ENCODE results near the gene UFL1. TPM values are rescaled to one million over a fixed set of nuclear protein-coding genes. Genes with fewer than 3 reads are reported as not detected.

The UFL1 gene
- total and polyA plus RNA-seq, 2 of the 4 experiments (the other 2 are of a cell fraction), result 8.2 to 19.2 TPM

GRCh38 chr6:96582021-96582420, 60.4 kb downstream of the UFL1 start:
- Histone ChIP-seq H3K4ac (ENCODE audit: low read depth, low read length) (no peak overlapping the region), H3K56ac (ENCODE audit: extremely low read depth, insufficient read depth, low read length) (no peak overlapping the region), H2BK15ac (ENCODE audit: low read depth, low read length) (no peak overlapping the region), H3K9me3 (ENCODE audit: control insufficient read depth, insufficient read depth, low read length) (no peaks in the 10 kb centered on the region), H3K9me1 (ENCODE audit: insufficient read depth, low read length) (no peaks in the 10 kb centered on the region), H2BK5ac (ENCODE audit: low read depth, low read length, poor library complexity, severe bottlenecking) (no peak overlapping the region), H4K20me1 (ENCODE audit: insufficient read depth, low read length) (no peaks in the 10 kb centered on the region), H4K5ac (ENCODE audit: low read depth, low read length) (no peak overlapping the region), H3K4me3 (ENCODE audit: insufficient read depth, low read depth, low read length) (no peak overlapping the region), H3K4me2 (ENCODE audit: low read depth, low read length) (no peak overlapping the region), H3K18ac (ENCODE audit: low read depth, low read length) (no peak overlapping the region), H3K27me3 (ENCODE audit: control insufficient read depth, insufficient read depth, low read length) (no peaks in the 10 kb centered on the region), H2AFZ (replicated peaks; ENCODE audit: low read length, poor library complexity) (no peak overlapping the region), H3K4me1 (ENCODE audit: control insufficient read depth, insufficient read depth, low read length) (no peaks in the 10 kb centered on the region), H4K8ac (ENCODE audit: low read depth in 2 of 2, low read length in 2 of 2) (no peak overlapping the region), H2AK9ac (replicated peaks; ENCODE audit: low read depth, low read length, poor library complexity) (no peak overlapping the region), H2AK5ac (ENCODE audit: low read depth, low read length) (no peak overlapping the region), H3K23ac (ENCODE audit: low read depth, low read length) (no peak overlapping the region), H3K14ac (replicated peaks; ENCODE audit: low read depth, low read length) (no peak overlapping the region), H3K27ac (ENCODE audit: insufficient read depth, low read length) (no peak overlapping the region), H4K91ac (ENCODE audit: insufficient read depth, low read depth, low read length) (no peak overlapping the region), H2BK20ac (ENCODE audit: low read depth, low read length) (no peak overlapping the region), H3K36me3 (ENCODE audit: control insufficient read depth, insufficient read depth, low read length) (no peaks in the 10 kb centered on the region), H3K79me1 (ENCODE audit: low read depth in 1 of 2, low read length in 2 of 2) (no peaks in the 10 kb centered on the region), H2BK120ac (ENCODE audit: low read depth, low read length) (no peak overlapping the region), H3K9ac (ENCODE audit: low read depth, low read length) (no peak overlapping the region)
- ChIA-PET POLR2A (ENCODE audit: unreplicated experiment) (no interaction called here), CTCF (no interaction called here)
- BruUV-seq (replicated peaks), result no TSS peak
- DNase-seq (no peak), ATAC-seq (ENCODE audit: low read depth) (no peak)
- dilution Hi-C loops (cut with HindIII; ENCODE audit: low sequenced_read_pairs, unreplicated experiment) (no loop called here), in situ Hi-C loops (cut with MboI; ENCODE audit: low sequenced_read_pairs) (no loop called here), intact Hi-C loops (cut with micrococcal nuclease) (no loop called here)
- WGBS, 2 experiments (ENCODE audit: extremely low coverage in 2 of 2, insufficient read length in 1 of 2), result no CpG with 5 or more reads among the region's 2 CpGs
- TF ChIP-seq ELK1 (IDR thresholded peaks at IDR 0.05; ENCODE audit: borderline replicate concordance, low read depth, low read length), result no peak
- TF ChIP-seq FOS (IDR thresholded peaks at IDR 0.05; ENCODE audit: low read depth, low read length), result no peak
- TF ChIP-seq SMC3 (IDR thresholded peaks at IDR 0.05; ENCODE audit: low read depth, low read length), result no peak
- TF ChIP-seq BHLHE40 (IDR thresholded peaks at IDR 0.05; ENCODE audit: low read depth, low read length), result no peak
- TF ChIP-seq RCOR1 (IDR thresholded peaks at IDR 0.05; ENCODE audit: insufficient replicate concordance, low read length), result no peak
- no peak for TF ChIP-seq MAZ (IDR thresholded peaks at IDR 0.05; ENCODE audit: borderline replicate concordance, low read depth, low read length)
- TF ChIP-seq CTCF (conservative IDR thresholded peaks at IDR 0.05; ENCODE audit: low read depth, low read length), result no peak
- TF ChIP-seq RFX5 (IDR thresholded peaks at IDR 0.05; ENCODE audit: low read depth, low read length), result no peak
- TF ChIP-seq POLR2A (IDR thresholded peaks at IDR 0.05; ENCODE audit: low read depth, low read length), result no peak
- no peak for TF ChIP-seq MXI1 (IDR thresholded peaks at IDR 0.05; ENCODE audit: borderline replicate concordance, low read depth, low read length)
- no peak for TF ChIP-seq NFE2L2 (IDR thresholded peaks at IDR 0.05; ENCODE audit: low read depth, low read length)
- no peak for TF ChIP-seq RAD21 (IDR thresholded peaks at IDR 0.05; ENCODE audit: low read length)
- no peak for TF ChIP-seq CEBPB (IDR thresholded peaks at IDR 0.05; ENCODE audit: low read depth, low read length)
- TF ChIP-seq USF2 (IDR thresholded peaks at IDR 0.05; ENCODE audit: low read depth, low read length), result no peak
- no peak for TF ChIP-seq MAFK (IDR thresholded peaks at IDR 0.05; ENCODE audit: low read depth, low read length)
- TF ChIP-seq CHD1 (IDR thresholded peaks at IDR 0.05; ENCODE audit: low read depth, low read length), result no peak

Data from IMR-90 (cell line).